ENCODE results near the gene TGFA.

DNA sequence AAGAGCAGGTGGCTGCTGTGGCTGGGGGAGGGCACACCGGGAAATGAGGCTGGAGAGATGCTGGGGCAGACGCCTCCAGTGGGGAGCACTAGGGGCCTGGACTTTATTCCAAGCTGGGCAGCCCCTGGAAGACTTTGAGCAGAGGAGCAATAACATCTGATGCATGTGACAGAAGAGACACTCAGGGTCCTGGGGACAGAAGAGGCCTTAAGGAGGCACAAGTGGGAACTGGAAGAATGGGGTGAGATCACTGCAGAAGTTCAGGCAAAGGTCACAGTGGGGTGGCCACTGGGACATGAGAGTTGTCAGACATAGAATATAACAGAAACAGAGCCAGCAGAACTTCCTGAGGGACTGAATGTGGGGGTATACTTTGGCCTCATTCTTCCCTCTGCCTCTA is 24.0 kb downstream of the TGFA start:
- TF ChIP-seq, protein P1, sequence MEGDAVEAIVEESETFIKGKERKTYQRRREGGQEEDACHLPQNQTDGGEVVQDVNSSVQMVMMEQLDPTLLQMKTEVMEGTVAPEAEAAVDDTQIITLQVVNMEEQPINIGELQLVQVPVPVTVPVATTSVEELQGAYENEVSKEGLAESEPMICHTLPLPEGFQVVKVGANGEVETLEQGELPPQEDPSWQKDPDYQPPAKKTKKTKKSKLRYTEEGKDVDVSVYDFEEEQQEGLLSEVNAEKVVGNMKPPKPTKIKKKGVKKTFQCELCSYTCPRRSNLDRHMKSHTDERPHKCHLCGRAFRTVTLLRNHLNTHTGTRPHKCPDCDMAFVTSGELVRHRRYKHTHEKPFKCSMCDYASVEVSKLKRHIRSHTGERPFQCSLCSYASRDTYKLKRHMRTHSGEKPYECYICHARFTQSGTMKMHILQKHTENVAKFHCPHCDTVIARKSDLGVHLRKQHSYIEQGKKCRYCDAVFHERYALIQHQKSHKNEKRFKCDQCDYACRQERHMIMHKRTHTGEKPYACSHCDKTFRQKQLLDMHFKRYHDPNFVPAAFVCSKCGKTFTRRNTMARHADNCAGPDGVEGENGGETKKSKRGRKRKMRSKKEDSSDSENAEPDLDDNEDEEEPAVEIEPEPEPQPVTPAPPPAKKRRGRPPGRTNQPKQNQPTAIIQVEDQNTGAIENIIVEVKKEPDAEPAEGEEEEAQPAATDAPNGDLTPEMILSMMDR (conservative IDR thresholded peaks at IDR 0.05), result no peak
- no peak for TF ChIP-seq EZH2 (IDR thresholded peaks at IDR 0.05; ENCODE audit: low read depth)
